GM12878 (cell line): ENCODE measurements around the gene UVRAG. TPM values are rescaled to one million over a fixed set of nuclear protein-coding genes. Genes with fewer than 3 reads are reported as not detected.

ENCODE experiments used
- ATAC-seq: fragments of 200-7000 bp; cut with Tn5 transposase; 3 replicates; pipeline ENCODE4 v1.9.1; 2020; ENCODE audit warnings: mild to moderate bottlenecking, moderate library complexity
- BruUV-seq: library from RNA; stranded (reverse); fragments of 400-500 nt; replicated peaks from 2 replicates; lab custom pipeline; 2021; lab: Mats Ljungman, UMichigan
- CTCF ChIA-PET: fragments of 300-600 bp; sonication (Branson Sonifier 250); formaldehyde crosslinking; extraction: SDS; loops from one replicate; lab custom pipeline; 2021; ENCODE audit warnings: inconsistent platforms; lab: Yijun Ruan, JAX
- POLR2A ChIA-PET: fragments of 350-600 bp; formaldehyde crosslinking; extraction: SDS; loops from one replicate; lab custom pipeline; 2021; ENCODE audit warnings: inconsistent platforms; lab: Charles Lee
- RAD21 ChIA-PET: fragments of 300-600 bp; sonication (Branson Sonifier 250); formaldehyde crosslinking; loops from one replicate; lab custom pipeline; 2023; ENCODE audit warnings: antibody characterized with exemption; ENCODE audit not compliant: unreplicated experiment; lab: Charles Lee
- SMC1A ChIA-PET: fragments of 300-600 bp; sonication (Branson Sonifier 250); formaldehyde crosslinking; loops from one replicate; lab custom pipeline; 2023; ENCODE audit not compliant: unreplicated experiment, uncharacterized antibody; lab: Charles Lee
- DNase-seq: peaks from one replicate; pipeline ENCODE4 v3.0.0-alpha.2; 2011; ENCODE audit warnings: low read depth, low spot score
- FAIRE-seq: peaks from 3 replicates; lab custom pipeline; 2011; peaks lifted over from hg19 to GRCh38; lab: Jason Lieb, UNC
- H2AFZ ChIP-seq: 2 replicates; pipeline ENCODE4 v1.6.0; 2011; ENCODE audit warnings: low read depth, low read length, control low read depth; ENCODE audit not compliant: control insufficient read depth
- H3K27ac ChIP-seq: 2 replicates; pipeline ENCODE4 v1.5.1; 2011; ENCODE audit warnings: control low read depth; ENCODE audit not compliant: control insufficient read depth, insufficient read depth
- H3K27me3 ChIP-seq, 2 experiments: replicated peaks in 1 of 2; 2 replicates each; pipeline versions ENCODE4 v1.6.0 to v1.6.1; 2011; ENCODE audit warnings: low read length in 1 of 2; ENCODE audit not compliant: control insufficient read depth in 2 of 2, insufficient read depth in 2 of 2
- H3K36me3 ChIP-seq, 2 experiments: 2 replicates each; pipeline ENCODE4 v1.5.1; 2011; ENCODE audit warnings: low read length in 1 of 2; ENCODE audit not compliant: control insufficient read depth in 2 of 2, insufficient read depth in 2 of 2
- H3K4me1 ChIP-seq: 2 replicates; pipeline ENCODE4 v1.6.1; 2011; ENCODE audit warnings: mild to moderate bottlenecking, low read length, moderate library complexity, mixed read lengths; ENCODE audit not compliant: control insufficient read depth, insufficient read depth
- H3K4me2 ChIP-seq: 2 replicates; pipeline ENCODE4 v1.6.0; 2011; ENCODE audit warnings: control low read depth; ENCODE audit not compliant: control insufficient read depth, insufficient read depth
- H3K4me3 ChIP-seq: fragments of 200-600 bp; sonication (generic); 2 replicates; pipeline ENCODE4 v1.5.1; 2016
- H3K79me2 ChIP-seq: 2 replicates; pipeline ENCODE4 v1.6.0; 2011; ENCODE audit warnings: low read length; ENCODE audit not compliant: control insufficient read depth, insufficient read depth
- H3K9ac ChIP-seq: 2 replicates; pipeline ENCODE4 v1.8.0; 2011; ENCODE audit warnings: low read length, control low read depth, mixed read lengths; ENCODE audit not compliant: control insufficient read depth, insufficient read depth
- H3K9me3 ChIP-seq: replicated peaks from 3 replicates; pipeline ENCODE4 v1.5.1; 2011; ENCODE audit warnings: mild to moderate bottlenecking, low read length; ENCODE audit not compliant: control insufficient read depth, insufficient read depth
- H4K20me1 ChIP-seq: 2 replicates; pipeline ENCODE4 v1.6.0; 2011; ENCODE audit not compliant: control insufficient read depth, insufficient read depth
- BHLHE40 ChIP-seq, 2 experiments: fragments of 450-650 bp in 1 of 2; IDR thresholded peaks; 2 replicates each; pipeline ENCODE4 v1.6.1; 2011 to 2017; ENCODE audit warnings: low read depth in 2 of 2, borderline replicate concordance in 1 of 2, improper control_type of control experiment in 1 of 2, low read length in 1 of 2, mild to moderate bottlenecking in 1 of 2
- CUX1 ChIP-seq: IDR thresholded peaks from 2 replicates; pipeline ENCODE4 v1.6.1; 2012; ENCODE audit warnings: improper control_type of control experiment, low read depth, low read length; ENCODE audit not compliant: insufficient replicate concordance
- DPF2 ChIP-seq: fragments of 450-650 bp; IDR thresholded peaks from 2 replicates; pipeline ENCODE4 v1.6.1; 2017; ENCODE audit warnings: mild to moderate bottlenecking
- EED ChIP-seq: sonication (generic); IDR thresholded peaks from 2 replicates; pipeline ENCODE4 v1.6.1; 2016; ENCODE audit warnings: antibody characterized with exemption, low read depth
- HDGF ChIP-seq: fragments of 450-650 bp; IDR thresholded peaks from 2 replicates; pipeline ENCODE4 v1.6.1; 2016; ENCODE audit warnings: antibody characterized with exemption
- KLF5 ChIP-seq: fragments of 450-650 bp; IDR thresholded peaks from 2 replicates; pipeline ENCODE4 v1.6.1; 2014; ENCODE audit warnings: mild to moderate bottlenecking; ENCODE audit not compliant: partially characterized antibody
- MLLT1 ChIP-seq: fragments of 450-650 bp; IDR thresholded peaks from 2 replicates; pipeline ENCODE4 v1.6.1; 2016; ENCODE audit warnings: mild to moderate bottlenecking
- MTA2 ChIP-seq: fragments of 450-650 bp; IDR thresholded peaks from 2 replicates; pipeline ENCODE4 v1.6.1; 2016; ENCODE audit warnings: low read depth, mild to moderate bottlenecking, moderate library complexity
- MXI1 ChIP-seq: fragments of 150-350 bp; IDR thresholded peaks from 2 replicates; pipeline ENCODE4 v1.6.1; 2011; ENCODE audit warnings: low read depth, mild to moderate bottlenecking, inconsistent platforms, low read length, improper control_type of control experiment
- NBN ChIP-seq: fragments of 450-650 bp; IDR thresholded peaks from 2 replicates; pipeline ENCODE4 v1.6.1; 2016
- ZNF687 ChIP-seq: fragments of 450-650 bp; IDR thresholded peaks from 2 replicates; pipeline ENCODE4 v1.6.1; 2017; ENCODE audit warnings: mild to moderate bottlenecking, moderate library complexity
- WGBS: methylation state at CpG from one replicate; pipeline ENCODE4 v1.1.6; 2016; ENCODE audit warnings: low lambda C conversion rate; ENCODE audit not compliant: insufficient replicate concordance, insufficient coverage; ENCODE audit errors: missing lambda C conversion rate; 5-methylcytosine and 5-hydroxymethylcytosine counted together
- in situ Hi-C: fragments of 300-500 bp; cut with MboI; formaldehyde crosslinking; loops from 9 replicates; pipeline ENCODE4 v1.14.3; 2018; ENCODE audit warnings: mixed read lengths
- intact Hi-C: fragments of 100-400 bp; cut with micrococcal nuclease; formaldehyde crosslinking; loops from one replicate; pipeline ENCODE4 v1.14.2; 2022; ENCODE audit not compliant: unreplicated experiment
- polyA plus RNA-seq, 11 experiments: library from polyadenylated mRNA; depleted of rRNA in 4 of 11; unstranded in 6 of 11; stranded (reverse) in 5 of 11; fragments of >200 nt; fragmentation: Nextera tagmentation in 4 of 11; fragmentation: Illumina TruSeq in 1 of 11; extraction: Ambion mirVana in 4 of 11; extraction: Trizol in 1 of 11; gene quantifications; 1 replicate in 1 of 11; 2 replicates in 10 of 11; pipeline versions ENCODE4 v1.2.1 to v1.2.3, GENCODE V29; 2011 to 2016; ENCODE audit warnings: inconsistent platforms in 2 of 11, missing spikeins in 2 of 11, low read depth in 1 of 11
- total RNA-seq, 4 experiments: library from RNA; depleted of rRNA in 3 of 4; stranded (reverse); fragments of >200 nt in 3 of 4; fragmentation: Illumina TruSeq in 1 of 4; extraction: Trizol in 1 of 4; gene quantifications; 2 replicates each; pipeline versions ENCODE4 v1.2.1 to v1.2.3, GENCODE V29; 2013 to 2021

The UVRAG gene
- total and polyA plus RNA-seq, 10 of the 15 experiments (the other 5 are each of a cell fraction or from before 2014, with no cell fraction given), result 7.0 to 43.4 (median 37.0) TPM

GRCh38 chr11:75786101-75786736 is 28.8 kb upstream of the UVRAG start:
- POLR2A ChIA-PET, result interaction anchor here (0.6 to 3.3 kb wide), 5 partner anchors 11 to 97 kb away, joined by 4 to 27 read pairs (median 7); partner anchors contain the start of gene DGAT2
- H3K9me3 ChIP-seq, result no peaks in the 10 kb centered on the region
- in situ Hi-C loops, result no loop called here
- no TSS peak for BruUV-seq
- no peak for DNase-seq
- TF ChIP-seq EED, result no peak
- 0 out of 2 replicates have a peak, but pooled peaks have one; percentile 28 for TF ChIP-seq MTA2
- TF ChIP-seq MXI1, result no peak
- TF ChIP-seq HDGF, result peak; percentile 47; the same call in 1 of the 2 replicates
- TF ChIP-seq BHLHE40 (IDR thresholded peaks at IDR 0.05; ENCODE audit: borderline replicate concordance in 1 of 2, low read depth in 2 of 2, low read length in 1 of 2), result peak in 1 of 2 experiments; percentile 56; a peak in 1 of 4 replicates
- peak; percentile 79 for TF ChIP-seq ZNF687
- no peak for TF ChIP-seq KLF5
- 0 out of 2 replicates have a peak, but pooled peaks have one; percentile 44 for TF ChIP-seq NBN
- 0 out of 2 replicates have a peak, but pooled peaks have one; percentile 25 for TF ChIP-seq MLLT1
- TF ChIP-seq DPF2, result peak; percentile 47; the same call in 1 of the 2 replicates
- no peak for TF ChIP-seq CUX1
- TF ChIP-seq, all 136 proteins: peak for 7
- FAIRE-seq, result no peak
- Histone ChIP-seq H2AFZ (no peak overlapping the region), H3K27me3 (no peaks in the 10 kb centered on the region), H3K27ac (no peak overlapping the region), H3K4me2 (no peak overlapping the region), H3K4me1 (no peaks in the 10 kb centered on the region), H3K36me3 (no peaks in the 10 kb centered on the region; a peak in 2 of 4 replicates), H3K4me3 (no peak overlapping the region), H4K20me1 (no peaks in the 10 kb centered on the region), H3K9ac (no peak overlapping the region), H3K79me2 (no peaks in the 10 kb centered on the region)
- ChIA-PET SMC1A (interaction anchor here (0.7 to 2.8 kb wide), 8 partner anchors 12 to 448 kb away, joined by 3 to 16 read pairs (median 8); partner anchors contain the start of gene DGAT2), CTCF (interaction anchor here (0.7 to 5.2 kb wide), 16 partner anchors 11 to 366 kb away, joined by 3 to 44 read pairs (median 6); partner anchors contain the start of gene DGAT2), RAD21 (interaction anchor here (0.6 to 4.0 kb wide), 15 partner anchors 9 to 448 kb away, joined by 3 to 21 read pairs (median 4); partner anchors contain the start of gene DGAT2)
- 58% methylated on average over 8 of the region's 8 CpGs for WGBS
- ATAC-seq, result peak; percentile 96
- intact Hi-C loops, result no loop called here
